HEK293 (cell line): ENCODE measurements around the gene MTHFD1.

Source experiments
- CTCF ChIA-PET: fragments of 350-600 bp; formaldehyde crosslinking; extraction: SDS; loops from one replicate; lab custom pipeline; 2021; ENCODE audit warnings: antibody characterized with exemption; lab: Yijun Ruan, JAX
- POLR2A ChIA-PET: fragments of 300-600 bp; formaldehyde crosslinking; extraction: SDS; loops from one replicate; lab custom pipeline; 2020; ENCODE audit warnings: antibody characterized with exemption, inconsistent platforms; lab: Yijun Ruan, JAX
- H3K27ac ChIP-seq: fragments of 200-500 bp; sonication (Bioruptor generic); 2 replicates; pipeline ENCODE4 v1.5.1; 2014; ENCODE audit warnings: low read depth, low read length, control low read depth, inconsistent platforms; ENCODE audit errors: extremely low read depth
- H3K36me3 ChIP-seq, 2 experiments: fragments of 200-500 bp in 1 of 2; sonication (Bioruptor generic) in 1 of 2; 1 replicate in 1 of 2; 2 replicates in 1 of 2; pipeline ENCODE4 v1.5.1; 2014 to 2017; ENCODE audit warnings: inconsistent platforms in 2 of 2, low read length in 2 of 2; ENCODE audit not compliant: control insufficient read depth in 2 of 2, insufficient read depth in 1 of 2
- H3K4me1 ChIP-seq: fragments of 200-500 bp; sonication (Bioruptor generic); 2 replicates; pipeline ENCODE4 v1.5.1; 2014; ENCODE audit warnings: mild to moderate bottlenecking, low read length, inconsistent platforms; ENCODE audit not compliant: control insufficient read depth, insufficient read depth
- H3K4me3 ChIP-seq: 2 replicates; pipeline ENCODE4 v1.5.1; 2011; ENCODE audit warnings: low read depth, mild to moderate bottlenecking, control low read depth, low read length, moderate library complexity
- H3K9me3 ChIP-seq: fragments of 200-500 bp; sonication (Bioruptor generic); 2 replicates; pipeline ENCODE4 v1.5.1; 2014; ENCODE audit warnings: low read depth, low read length, inconsistent platforms; ENCODE audit not compliant: control insufficient read depth, insufficient read depth
- HOXC10 ChIP-seq: sonication (generic); formaldehyde crosslinking; IDR thresholded peaks from 2 replicates; pipeline ENCODE4 v1.8.1; 2023; ENCODE audit warnings: mild to moderate bottlenecking, missing genetic modification reagents
- KLF7 ChIP-seq: fragments of 450-650 bp; formaldehyde crosslinking; IDR thresholded peaks from 2 replicates; pipeline ENCODE4 v1.5.1; 2016; ENCODE audit warnings: missing biosample characterization, missing genetic modification characterization, borderline replicate concordance
- KLF9 ChIP-seq: fragments of 450-650 bp; formaldehyde crosslinking; IDR thresholded peaks from 2 replicates; pipeline ENCODE4 v1.5.1; 2016; ENCODE audit warnings: missing biosample characterization, missing genetic modification characterization, low read depth
- RBAK ChIP-seq: fragments of 450-650 bp; formaldehyde crosslinking; IDR thresholded peaks from 2 replicates; pipeline ENCODE4 v1.5.1; 2016; ENCODE audit warnings: missing biosample characterization, missing genetic modification characterization
- ZFP69B ChIP-seq: fragments of 450-650 bp; formaldehyde crosslinking; IDR thresholded peaks from 2 replicates; pipeline ENCODE4 v1.5.1; 2016; ENCODE audit warnings: missing biosample characterization, missing genetic modification characterization
- ZIC2 ChIP-seq: fragments of 450-650 bp; formaldehyde crosslinking; IDR thresholded peaks from 2 replicates; pipeline ENCODE4 v1.5.1; 2016; ENCODE audit warnings: missing biosample characterization, missing genetic modification characterization
- ZNF112 ChIP-seq: fragments of 450-650 bp; formaldehyde crosslinking; IDR thresholded peaks from 2 replicates; pipeline ENCODE4 v1.5.0; 2017; ENCODE audit warnings: missing biosample characterization, missing genetic modification characterization
- ZNF426 ChIP-seq: fragments of 450-650 bp; formaldehyde crosslinking; IDR thresholded peaks from 2 replicates; pipeline ENCODE4 v1.5.1; 2017; ENCODE audit warnings: missing biosample characterization, missing genetic modification characterization, mild to moderate bottlenecking, inconsistent platforms, moderate library complexity
- ZNF501 ChIP-seq: fragments of 450-650 bp; formaldehyde crosslinking; IDR thresholded peaks from 2 replicates; pipeline ENCODE4 v1.5.1; 2016; ENCODE audit warnings: missing biosample characterization, missing genetic modification characterization
- ZNF510 ChIP-seq: fragments of 450-650 bp; formaldehyde crosslinking; IDR thresholded peaks from 2 replicates; pipeline ENCODE4 v1.5.1; 2018; ENCODE audit warnings: mild to moderate bottlenecking, missing genetic modification characterization, missing biosample characterization; ENCODE audit not compliant: insufficient replicate concordance
- ZNF670 ChIP-seq: fragments of 450-650 bp; formaldehyde crosslinking; IDR thresholded peaks from 2 replicates; pipeline ENCODE4 v1.5.1; 2016; ENCODE audit warnings: missing biosample characterization, missing genetic modification characterization, low read depth
- ZNF791 ChIP-seq: fragments of 450-650 bp; formaldehyde crosslinking; IDR thresholded peaks from 2 replicates; pipeline ENCODE4 v1.5.1; 2016; ENCODE audit warnings: missing biosample characterization, missing genetic modification characterization
- TF ChIP-seq, protein P1 (sequence below): fragments of 450-650 bp; formaldehyde crosslinking; IDR thresholded peaks from 2 replicates; pipeline ENCODE4 v1.5.1; 2017; ENCODE audit warnings: missing biosample characterization, missing genetic modification characterization
- TF ChIP-seq, protein P2 (sequence below): fragments of 450-650 bp; formaldehyde crosslinking; IDR thresholded peaks from 2 replicates; pipeline ENCODE4 v1.5.1; 2016; ENCODE audit warnings: missing biosample characterization, missing genetic modification characterization
- TF ChIP-seq, protein P3 (sequence below): fragments of 450-650 bp; formaldehyde crosslinking; IDR thresholded peaks from 2 replicates; pipeline ENCODE4 v1.5.1; 2017; ENCODE audit warnings: missing biosample characterization, missing genetic modification characterization

The MTHFD1 gene

DNA sequence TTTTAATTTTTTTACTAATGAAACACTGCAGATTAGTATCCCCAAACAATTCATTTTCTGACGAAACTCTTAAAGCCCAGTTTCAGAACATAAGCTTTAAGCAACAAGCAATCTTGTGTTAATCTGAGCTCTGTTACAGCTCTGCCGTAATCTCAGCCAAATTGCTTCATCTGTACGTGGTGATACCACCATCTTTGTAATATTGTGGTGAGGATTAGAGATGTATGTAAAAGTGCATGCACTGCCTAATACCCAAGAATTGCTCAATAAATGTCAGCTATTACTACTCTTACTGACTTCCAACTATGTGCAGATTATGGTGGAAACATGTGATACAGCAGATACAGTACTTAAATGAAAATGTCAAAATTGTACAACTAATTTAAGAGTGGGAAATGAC is 78.9 kb downstream of the MTHFD1 start:
- TF ChIP-seq, protein P1, sequence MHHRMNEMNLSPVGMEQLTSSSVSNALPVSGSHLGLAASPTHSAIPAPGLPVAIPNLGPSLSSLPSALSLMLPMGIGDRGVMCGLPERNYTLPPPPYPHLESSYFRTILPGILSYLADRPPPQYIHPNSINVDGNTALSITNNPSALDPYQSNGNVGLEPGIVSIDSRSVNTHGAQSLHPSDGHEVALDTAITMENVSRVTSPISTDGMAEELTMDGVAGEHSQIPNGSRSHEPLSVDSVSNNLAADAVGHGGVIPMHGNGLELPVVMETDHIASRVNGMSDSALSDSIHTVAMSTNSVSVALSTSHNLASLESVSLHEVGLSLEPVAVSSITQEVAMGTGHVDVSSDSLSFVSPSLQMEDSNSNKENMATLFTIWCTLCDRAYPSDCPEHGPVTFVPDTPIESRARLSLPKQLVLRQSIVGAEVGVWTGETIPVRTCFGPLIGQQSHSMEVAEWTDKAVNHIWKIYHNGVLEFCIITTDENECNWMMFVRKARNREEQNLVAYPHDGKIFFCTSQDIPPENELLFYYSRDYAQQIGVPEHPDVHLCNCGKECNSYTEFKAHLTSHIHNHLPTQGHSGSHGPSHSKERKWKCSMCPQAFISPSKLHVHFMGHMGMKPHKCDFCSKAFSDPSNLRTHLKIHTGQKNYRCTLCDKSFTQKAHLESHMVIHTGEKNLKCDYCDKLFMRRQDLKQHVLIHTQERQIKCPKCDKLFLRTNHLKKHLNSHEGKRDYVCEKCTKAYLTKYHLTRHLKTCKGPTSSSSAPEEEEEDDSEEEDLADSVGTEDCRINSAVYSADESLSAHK (tag by site-specific recombination): no peak
- TF ChIP-seq KLF9: no peak
- no peak for TF ChIP-seq ZFP69B
- TF ChIP-seq, protein P2, sequence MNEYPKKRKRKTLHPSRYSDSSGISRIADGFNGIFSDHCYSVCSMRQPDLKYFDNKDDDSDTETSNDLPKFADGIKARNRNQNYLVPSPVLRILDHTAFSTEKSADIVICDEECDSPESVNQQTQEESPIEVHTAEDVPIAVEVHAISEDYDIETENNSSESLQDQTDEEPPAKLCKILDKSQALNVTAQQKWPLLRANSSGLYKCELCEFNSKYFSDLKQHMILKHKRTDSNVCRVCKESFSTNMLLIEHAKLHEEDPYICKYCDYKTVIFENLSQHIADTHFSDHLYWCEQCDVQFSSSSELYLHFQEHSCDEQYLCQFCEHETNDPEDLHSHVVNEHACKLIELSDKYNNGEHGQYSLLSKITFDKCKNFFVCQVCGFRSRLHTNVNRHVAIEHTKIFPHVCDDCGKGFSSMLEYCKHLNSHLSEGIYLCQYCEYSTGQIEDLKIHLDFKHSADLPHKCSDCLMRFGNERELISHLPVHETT (tag by site-specific recombination): no peak
- TF ChIP-seq ZNF510 (tag by site-specific recombination): no peak
- TF ChIP-seq ZNF791: no peak
- TF ChIP-seq KLF7 (tag by site-specific recombination): no peak
- TF ChIP-seq RBAK (tag by site-specific recombination): no peak
- TF ChIP-seq ZNF112 (tag by site-specific recombination): no peak
- TF ChIP-seq HOXC10 (CRISPR knock-in tag): no peak
- POLR2A ChIA-PET: interaction anchor here (1.7 kb wide), 1 partner anchor 37 kb away, joined by 5 read pairs; the partner anchor contains the start of gene ZBTB1
- peaks cover 0 to 12% of the 10 kb centered on the region in 2 experiments; a peak in 2 of 3 replicates for H3K36me3 ChIP-seq
- H3K27ac ChIP-seq: no peak overlapping the region
- H3K4me1 ChIP-seq: peaks cover 10% of the 10 kb centered on the region; the same call in 1 of the 2 replicates
- no peak overlapping the region for H3K4me3 ChIP-seq
- no peaks in the 10 kb centered on the region for H3K9me3 ChIP-seq
- CTCF ChIA-PET: interaction anchor here (0.6 to 2.9 kb wide), 4 partner anchors 12 to 170 kb away, joined by 3 to 14 read pairs (median 7); no protein-coding TSS in a partner anchor

DNA sequence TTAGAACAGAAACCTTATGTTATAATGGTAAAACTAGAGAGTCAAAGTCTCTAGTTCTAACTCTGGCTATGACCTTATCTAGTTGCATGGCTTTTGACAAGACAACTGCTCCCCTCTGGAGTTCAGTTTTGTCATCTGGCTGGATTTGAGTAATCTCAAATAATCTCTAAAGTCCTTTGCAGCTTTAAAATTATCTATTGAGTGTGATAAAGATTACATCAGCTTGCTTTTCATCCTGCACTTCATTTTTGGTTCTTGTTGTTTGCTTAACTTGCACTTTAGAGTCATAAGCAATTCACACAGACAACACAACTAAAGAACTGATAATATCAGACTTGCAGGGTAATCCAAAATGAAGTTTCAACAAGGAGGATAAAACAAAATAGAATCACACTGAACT is 79.4 kb downstream of the MTHFD1 start:
- H3K9me3 ChIP-seq: no peaks in the 10 kb centered on the region
- TF ChIP-seq, protein P3, sequence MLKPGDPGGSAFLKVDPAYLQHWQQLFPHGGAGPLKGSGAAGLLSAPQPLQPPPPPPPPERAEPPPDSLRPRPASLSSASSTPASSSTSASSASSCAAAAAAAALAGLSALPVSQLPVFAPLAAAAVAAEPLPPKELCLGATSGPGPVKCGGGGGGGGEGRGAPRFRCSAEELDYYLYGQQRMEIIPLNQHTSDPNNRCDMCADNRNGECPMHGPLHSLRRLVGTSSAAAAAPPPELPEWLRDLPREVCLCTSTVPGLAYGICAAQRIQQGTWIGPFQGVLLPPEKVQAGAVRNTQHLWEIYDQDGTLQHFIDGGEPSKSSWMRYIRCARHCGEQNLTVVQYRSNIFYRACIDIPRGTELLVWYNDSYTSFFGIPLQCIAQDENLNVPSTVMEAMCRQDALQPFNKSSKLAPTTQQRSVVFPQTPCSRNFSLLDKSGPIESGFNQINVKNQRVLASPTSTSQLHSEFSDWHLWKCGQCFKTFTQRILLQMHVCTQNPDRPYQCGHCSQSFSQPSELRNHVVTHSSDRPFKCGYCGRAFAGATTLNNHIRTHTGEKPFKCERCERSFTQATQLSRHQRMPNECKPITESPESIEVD (tag by site-specific recombination): no peak
- TF ChIP-seq ZNF501 (tag by site-specific recombination): no peak
- TF ChIP-seq ZNF426 (tag by site-specific recombination): no peak
- no peak for TF ChIP-seq ZIC2 (tag by site-specific recombination)
- TF ChIP-seq ZNF670 (tag by site-specific recombination): no peak
- TF ChIP-seq, protein P2 (tag by site-specific recombination): no peak
- H3K36me3 ChIP-seq: peaks cover 0 to 8% of the 10 kb centered on the region in 2 experiments; a peak in 2 of 3 replicates
- ChIA-PET POLR2A (interaction anchor here (1.7 kb wide), 1 partner anchor 37 kb away, joined by 5 read pairs; the partner anchor contains the start of gene ZBTB1), CTCF (interaction anchor here (0.6 to 2.9 kb wide), 4 partner anchors 11 to 51 kb away, joined by 3 to 14 read pairs (median 7); no protein-coding TSS in a partner anchor)
- no peak overlapping the region for H3K27ac ChIP-seq
- peaks cover 10% of the 10 kb centered on the region; the same call in 1 of the 2 replicates for H3K4me1 ChIP-seq
- H3K4me3 ChIP-seq: no peak overlapping the region
